ENCODE results near the gene COX19.
"Not testable (repeated sequence)": the region's sequence is repeated elsewhere in the genome, so short reads cannot be mapped to it uniquely, and the experiment has no call there.

The COX19 gene

GRCh38 chr7:939843-940242 lies 35.5 kb downstream of the COX19 start:
- DNase-seq = no peak

GRCh38 chr7:938546-939185 lies 36.7 kb downstream of the COX19 start:
- DNase-seq = no peak

- DNase-seq = no peak
Observed at GRCh38 chr7:937856-938484, 37.4 kb downstream of the COX19 start.

- DNase-seq = no peak
Observed at GRCh38 chr7:936386-937054, 38.8 kb downstream of the COX19 start.

GRCh38 chr7:935874-936385 lies 39.4 kb downstream of the COX19 start:
- DNase-seq = no peak

- DNase-seq = no peak
Observed at GRCh38 chr7:935164-935873, 40.0 kb downstream of the COX19 start.

- no peak for DNase-seq
Observed at GRCh38 chr7:934469-935163, 40.7 kb downstream of the COX19 start.

- no peak for DNase-seq
Observed at GRCh38 chr7:932651-932975, 42.7 kb downstream of the COX19 start.

- no peak for DNase-seq
Observed at GRCh38 chr7:931871-932650, 43.3 kb downstream of the COX19 start.

GRCh38 chr7:930975-931758 lies 44.2 kb downstream of the COX19 start:
- peak; percentile 72 for DNase-seq

- no peak for DNase-seq
Observed at GRCh38 chr7:929311-929711, 46.0 kb downstream of the COX19 start.

- no peak for DNase-seq
Observed at GRCh38 chr7:927031-927671, 48.2 kb downstream of the COX19 start.

GRCh38 chr7:926061-927030 lies 49.0 kb downstream of the COX19 start:
- no peak for DNase-seq

GRCh38 chr7:925601-926000 lies 49.7 kb downstream of the COX19 start:
- DNase-seq = peak; percentile 20

- DNase-seq = peak; percentile 66
Observed at GRCh38 chr7:924541-925231, 50.7 kb downstream of the COX19 start.

GRCh38 chr7:924042-924441 lies 51.3 kb downstream of the COX19 start:
- not testable (repeated sequence) for DNase-seq

GRCh38 chr7:923108-924041 lies 52.0 kb downstream of the COX19 start:
- DNase-seq = peak; percentile 90
